Bone marrow (tissue), 2 donors: ENCODE results near the gene SIM2.
"Not testable (repeated sequence)": the region's sequence is repeated elsewhere in the genome, so short reads cannot be mapped to it uniquely, and the experiment has no call there.

Experiments
- DNase-seq, 2 donors: peaks; one replicate each; lab custom pipeline; 2025; lab: John Stamatoyannopoulos, UW

The SIM2 gene

GRCh38 chr21:36698981-36699545, at the start of gene SIM2:
Gene SIM2, plus strand, starts transcription at chr21:36699115. Its CDS starts 632 bp downstream, at chr21:36699747.
- no peak for DNase-seq

GRCh38 chr21:36654324-36654723, 44.6 kb upstream of the SIM2 start:
- DNase-seq, result no peak

- DNase-seq, result no peak
These were observed 44.1 kb upstream of the SIM2 start for GRCh38 chr21:36654796-36655325.

GRCh38 chr21:36656138-36656537, 42.8 kb upstream of the SIM2 start:
- no peak for DNase-seq

- DNase-seq, result not testable (repeated sequence)
These were observed 41.6 kb upstream of the SIM2 start for GRCh38 chr21:36657290-36657689.

GRCh38 chr21:36657999-36658398, 40.9 kb upstream of the SIM2 start:
- DNase-seq, result no peak

GRCh38 chr21:36658926-36659325, 40.0 kb upstream of the SIM2 start:
- DNase-seq, result no peak

GRCh38 chr21:36661511-36662309, 37.2 kb upstream of the SIM2 start:
- no peak for DNase-seq

GRCh38 chr21:36663033-36663855, 35.7 kb upstream of the SIM2 start:
- no peak for DNase-seq

GRCh38 chr21:36664662-36664990, 34.3 kb upstream of the SIM2 start:
- DNase-seq, result no peak

- no peak for DNase-seq
These were observed 33.1 kb upstream of the SIM2 start for GRCh38 chr21:36665806-36666205.

GRCh38 chr21:36668713-36669112, 30.2 kb upstream of the SIM2 start:
- DNase-seq, result no peak

- no peak for DNase-seq
These were observed 27.1 kb upstream of the SIM2 start for GRCh38 chr21:36671836-36672235.

GRCh38 chr21:36672296-36672695, 26.6 kb upstream of the SIM2 start:
- DNase-seq, result not testable (repeated sequence)

GRCh38 chr21:36672737-36673136, 26.2 kb upstream of the SIM2 start:
- DNase-seq, result no peak

GRCh38 chr21:36676039-36676950, 22.6 kb upstream of the SIM2 start:
- no peak for DNase-seq

- no peak for DNase-seq
These were observed 21.5 kb upstream of the SIM2 start for GRCh38 chr21:36677443-36677842.

GRCh38 chr21:36678538-36678937, 20.4 kb upstream of the SIM2 start:
- no peak for DNase-seq

- no peak for DNase-seq
These were observed 17.7 kb upstream of the SIM2 start for GRCh38 chr21:36681117-36681631.

- no peak for DNase-seq
These were observed 13.8 kb upstream of the SIM2 start for GRCh38 chr21:36684957-36685714.

GRCh38 chr21:36686955-36687354, 12.0 kb upstream of the SIM2 start:
- no peak for DNase-seq
